SK-N-MC (cell line): ENCODE measurements around the gene LCN1.

Experiments
- EZH2 ChIP-seq: fragments of 200-600 bp; sonication (generic); IDR thresholded peaks from one replicate; pipeline ENCODE4 v1.6.1; 2017; ENCODE audit warnings: antibody characterized with exemption
- FOXP2 ChIP-seq: optimal IDR thresholded peaks from 2 replicates; pipeline ENCODE3; 2011; ENCODE audit warnings: mild to moderate bottlenecking, moderate library complexity; ENCODE audit not compliant: insufficient read depth; ENCODE audit errors: extremely low read length, control extremely low read depth
- POLR2AphosphoS5 ChIP-seq: IDR thresholded peaks from 2 replicates; pipeline ENCODE4 v1.6.1; 2012; ENCODE audit warnings: mild to moderate bottlenecking, low read depth, low read length, borderline replicate concordance

- TF ChIP-seq POLR2AphosphoS5 = no peak
- TF ChIP-seq EZH2 = no peak
- TF ChIP-seq FOXP2 = no peak
Measured at GRCh38 chr9:135526730-135527571, 5.7 kb downstream of the LCN1 start.
